ENCODE measurements around the gene TSPYL4. TPM values are rescaled to one million over a fixed set of nuclear protein-coding genes. Genes with fewer than 3 reads are reported as not detected.
A peak's percentile ranks its signal among the peaks of the same experiment; 100 is the strongest.

Gene TSPYL4
- total RNA-seq, 2 experiments from 2014 or later, result 10.5 to 11.1 TPM

GRCh38 chr6:116268589-116269293, 14.9 kb upstream of the TSPYL4 start:
- peak overlapping the region; percentile 4 for H3K27ac Mint-ChIP-seq
- peaks cover 23% of the 10 kb centered on the region for H3K4me1 Mint-ChIP-seq (ENCODE audit: low read depth)
- intact Hi-C loops (cut with micrococcal nuclease), result loop anchor here (1.0 to 2.0 kb wide), 4 partner anchors 11 to 264 kb away; partner anchors contain the start of genes TSPYL1 and TSPYL4
- peaks cover 4% of the 10 kb centered on the region for H3K9me3 Mint-ChIP-seq
- no peak overlapping the region for H3K4me3 Mint-ChIP-seq
- no peak for DNase-seq
- ChIA-PET CTCF (interaction anchor here (0.6 to 3.7 kb wide), 27 partner anchors 9 to 379 kb away, joined by 3 to 30 read pairs (median 5); partner anchors contain the start of genes CALHM4, DSE, RWDD1 and TSPYL1), POLR2A (interaction anchor here (1.4 to 2.6 kb wide), 2 partner anchors 10 to 11 kb away, joined by 4 to 14 read pairs; partner anchors contain the start of gene TSPYL1)
- peaks cover 11% of the 10 kb centered on the region for H3K36me3 Mint-ChIP-seq
- no peaks in the 10 kb centered on the region for H3K27me3 Mint-ChIP-seq

GRCh38 chr6:116267836-116268588, 14.1 kb upstream of the TSPYL4 start:
- H3K27ac Mint-ChIP-seq, result peak overlapping the region; percentile 4
- peaks cover 17% of the 10 kb centered on the region for H3K4me1 Mint-ChIP-seq (ENCODE audit: low read depth)
- H3K27me3 Mint-ChIP-seq, result no peaks in the 10 kb centered on the region
- no peak for DNase-seq
- peaks cover 13% of the 10 kb centered on the region for H3K36me3 Mint-ChIP-seq
- ChIA-PET CTCF (interaction anchor here (0.6 to 3.7 kb wide), 27 partner anchors 8 to 380 kb away, joined by 3 to 30 read pairs (median 5); partner anchors contain the start of genes CALHM4, DSE, RWDD1 and TSPYL1), POLR2A (interaction anchor here (1.4 to 2.6 kb wide), 2 partner anchors 10 to 12 kb away, joined by 4 to 14 read pairs; partner anchors contain the start of gene TSPYL1)
- H3K4me3 Mint-ChIP-seq, result no peak overlapping the region
- intact Hi-C loops (cut with micrococcal nuclease), result loop anchor here (1.0 to 2.0 kb wide), 4 partner anchors 11 to 264 kb away; partner anchors contain the start of genes TSPYL1 and TSPYL4
- peaks cover 11% of the 10 kb centered on the region for H3K9me3 Mint-ChIP-seq

- Mint-ChIP-seq H3K27ac (no peak overlapping the region), H3K9me3 (peaks cover 19% of the 10 kb centered on the region), H3K36me3 (peaks cover 25% of the 10 kb centered on the region), H3K27me3 (no peaks in the 10 kb centered on the region), H3K4me1 (ENCODE audit: low read depth) (peaks cover 10% of the 10 kb centered on the region), H3K4me3 (no peak overlapping the region)
- no peak for DNase-seq
- intact Hi-C loops (cut with micrococcal nuclease), result no loop called here
- ChIA-PET CTCF (interaction anchor here (0.6 to 2.2 kb wide), 4 partner anchors 8 to 268 kb away, joined by 3 to 7 read pairs (median 4); no protein-coding TSS in a partner anchor), POLR2A (no interaction called here)
Observed at GRCh38 chr6:116266803-116267202, 12.9 kb upstream of the TSPYL4 start.

GRCh38 chr6:116265041-116265829, 11.4 kb upstream of the TSPYL4 start:
- ChIA-PET CTCF (no interaction called here), POLR2A (interaction anchor here (0.8 kb wide), 1 partner anchor 11 kb away, joined by 3 read pairs; the partner anchor contains the start of gene TSPYL4)
- peaks cover 10% of the 10 kb centered on the region for H3K4me1 Mint-ChIP-seq (ENCODE audit: low read depth)
- H3K27me3 Mint-ChIP-seq, result no peaks in the 10 kb centered on the region
- peaks cover 35% of the 10 kb centered on the region for H3K36me3 Mint-ChIP-seq
- no peak overlapping the region for H3K4me3 Mint-ChIP-seq
- peaks cover 19% of the 10 kb centered on the region for H3K9me3 Mint-ChIP-seq
- no peak overlapping the region for H3K27ac Mint-ChIP-seq
- intact Hi-C loops (cut with micrococcal nuclease), result no loop called here
- DNase-seq, result peak; percentile 49

GRCh38 chr6:116263353-116263752, 9.5 kb upstream of the TSPYL4 start:
- H3K27me3 Mint-ChIP-seq, result no peaks in the 10 kb centered on the region
- ChIA-PET POLR2A (no interaction called here), CTCF (no interaction called here)
- DNase-seq, result no peak
- peaks cover 37% of the 10 kb centered on the region for H3K36me3 Mint-ChIP-seq
- H3K4me3 Mint-ChIP-seq, result no peak overlapping the region
- H3K27ac Mint-ChIP-seq, result no peak overlapping the region
- H3K4me1 Mint-ChIP-seq (ENCODE audit: low read depth), result peaks cover 6% of the 10 kb centered on the region
- peaks cover 19% of the 10 kb centered on the region for H3K9me3 Mint-ChIP-seq
- intact Hi-C loops (cut with micrococcal nuclease), result no loop called here

GRCh38 chr6:116258520-116258919, 4.6 kb upstream of the TSPYL4 start:
- DNase-seq, result no peak
- H3K9me3 Mint-ChIP-seq, result peaks cover 13% of the 10 kb centered on the region
- intact Hi-C loops (cut with micrococcal nuclease), result no loop called here
- CTCF ChIA-PET, result interaction anchor here (1.3 kb wide), 1 partner anchor 9 kb away, joined by 7 read pairs; no protein-coding TSS in a partner anchor
- no peak overlapping the region for H3K4me3 Mint-ChIP-seq
- POLR2A ChIA-PET, result no interaction called here
- peaks cover 29% of the 10 kb centered on the region for H3K36me3 Mint-ChIP-seq
- no peak overlapping the region for H3K27ac Mint-ChIP-seq
- peaks cover 4% of the 10 kb centered on the region for H3K4me1 Mint-ChIP-seq (ENCODE audit: low read depth)
- H3K27me3 Mint-ChIP-seq, result no peaks in the 10 kb centered on the region

GRCh38 chr6:116256694-116257093, 2.8 kb upstream of the TSPYL4 start:
- Mint-ChIP-seq H3K27me3 (no peaks in the 10 kb centered on the region), H3K4me3 (no peak overlapping the region), H3K4me1 (ENCODE audit: low read depth) (peaks cover 4% of the 10 kb centered on the region), H3K9me3 (no peaks in the 10 kb centered on the region), H3K27ac (no peak overlapping the region), H3K36me3 (peaks cover 20% of the 10 kb centered on the region)
- intact Hi-C loops (cut with micrococcal nuclease), result no loop called here
- CTCF ChIA-PET, result interaction anchor here (4.4 kb wide), 1 partner anchor 12 kb away, joined by 20 read pairs; no protein-coding TSS in a partner anchor
- no peak for DNase-seq
- POLR2A ChIA-PET, result no interaction called here

GRCh38 chr6:116255246-116255800, 1.4 kb upstream of the TSPYL4 start:
- POLR2A ChIA-PET, result interaction anchor here (1.9 kb wide), 1 partner anchor 25 kb away, joined by 12 read pairs; the partner anchor contains the start of gene TSPYL1
- CTCF ChIA-PET, result interaction anchor here (4.4 kb wide), 1 partner anchor 13 kb away, joined by 20 read pairs; no protein-coding TSS in a partner anchor

GRCh38 chr6:116254297-116255056, 602 bp upstream of the TSPYL4 start:
- no peak overlapping the region for H3K4me3 Mint-ChIP-seq
- intact Hi-C loops (cut with micrococcal nuclease), result loop anchor here (1.0 kb wide), 5 partner anchors 14 to 317 kb away; partner anchors contain the start of genes RWDD1 and TSPYL1
- ChIA-PET POLR2A (interaction anchor here (0.6 to 1.9 kb wide), 5 partner anchors 10 to 316 kb away, joined by 3 to 12 read pairs (median 3); partner anchors contain the start of gene TSPYL1), CTCF (interaction anchor here (0.5 to 4.4 kb wide), 3 partner anchors 14 to 37 kb away, joined by 3 to 20 read pairs (median 14); no protein-coding TSS in a partner anchor)
- H3K36me3 Mint-ChIP-seq, result peaks cover 9% of the 10 kb centered on the region
- no peak for DNase-seq
- H3K9me3 Mint-ChIP-seq, result no peaks in the 10 kb centered on the region
- H3K27me3 Mint-ChIP-seq, result no peaks in the 10 kb centered on the region
- H3K4me1 Mint-ChIP-seq (ENCODE audit: low read depth), result peaks cover 4% of the 10 kb centered on the region
- no peak overlapping the region for H3K27ac Mint-ChIP-seq

More at GRCh38 chr6:116255246-116255800, 1.4 kb upstream of the TSPYL4 start:
- Mint-ChIP-seq H3K4me3 (no peak overlapping the region), H3K27me3 (no peaks in the 10 kb centered on the region), H3K27ac (no peak overlapping the region), H3K9me3 (no peaks in the 10 kb centered on the region), H3K4me1 (ENCODE audit: low read depth) (peaks cover 4% of the 10 kb centered on the region), H3K36me3 (peaks cover 12% of the 10 kb centered on the region)
- intact Hi-C loops (cut with micrococcal nuclease), result no loop called here
- DNase-seq, result no peak

GRCh38 chr6:116253188-116253504, 729 bp downstream of the TSPYL4 start:
- H3K27ac Mint-ChIP-seq, result no peak overlapping the region
- DNase-seq, result no peak
- intact Hi-C loops (cut with micrococcal nuclease), result no loop called here
- H3K27me3 Mint-ChIP-seq, result no peaks in the 10 kb centered on the region
- no peaks in the 10 kb centered on the region for H3K9me3 Mint-ChIP-seq
- H3K4me3 Mint-ChIP-seq, result no peak overlapping the region
- H3K4me1 Mint-ChIP-seq (ENCODE audit: low read depth), result peaks cover 13% of the 10 kb centered on the region
- peaks cover 9% of the 10 kb centered on the region for H3K36me3 Mint-ChIP-seq
- POLR2A ChIA-PET, result interaction anchor here (0.6 to 2.6 kb wide), 3 partner anchors 11 to 26 kb away, joined by 3 to 13 read pairs (median 3); partner anchors contain the start of gene TSPYL1
- CTCF ChIA-PET, result interaction anchor here (1.0 to 4.4 kb wide), 3 partner anchors 15 to 308 kb away, joined by 3 to 20 read pairs (median 14); no protein-coding TSS in a partner anchor
